ENCODE data around the gene ELMOD3.
"Not testable (repeated sequence)": the region's sequence is repeated elsewhere in the genome, so short reads cannot be mapped to it uniquely, and the experiment has no call there.

Gene ELMOD3

DNA sequence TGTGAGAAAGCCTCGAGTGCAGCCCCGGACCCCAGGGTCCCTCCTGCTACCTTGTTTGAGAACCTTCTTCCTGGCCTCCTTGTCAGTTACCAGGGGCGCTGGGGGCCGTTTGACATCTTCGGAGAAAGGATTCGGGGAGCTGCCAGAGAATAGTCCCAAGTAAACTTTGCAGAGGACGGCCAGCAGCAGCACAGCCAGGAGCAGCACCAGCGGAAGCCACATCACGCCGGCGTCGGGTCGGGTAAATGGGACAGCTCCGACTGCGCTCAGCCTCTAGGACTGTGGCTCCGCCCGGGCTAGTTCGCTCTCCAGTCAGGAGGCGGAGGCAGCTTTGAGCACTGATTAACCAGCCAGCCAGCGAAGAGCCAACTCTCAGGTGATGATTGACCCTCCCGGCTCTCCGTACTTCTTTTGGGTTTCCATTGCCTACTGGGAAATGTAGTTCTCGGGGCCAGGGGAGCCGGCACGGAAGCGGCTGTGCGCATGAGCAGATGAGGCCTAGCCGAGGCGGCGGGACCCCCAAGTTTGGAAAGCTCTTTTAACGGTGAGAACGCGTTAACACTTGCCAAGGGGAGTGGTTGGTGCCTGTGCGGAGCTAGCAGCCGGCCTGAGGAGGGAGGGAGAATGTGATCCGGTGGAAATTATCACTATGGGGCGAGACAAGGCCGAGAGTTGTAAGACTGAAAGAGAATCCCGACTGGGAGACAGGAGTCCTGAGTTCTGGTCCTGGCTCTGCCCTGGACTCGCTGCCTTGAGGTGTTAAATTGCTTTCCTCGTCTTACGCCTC is at the start of gene ELMOD3, which contains the start of gene RETSAT:
Gene ELMOD3 (plus strand): TSS at position 484 of the 787 bp plus-strand sequence. CDS start 2,430 bp downstream, outside the sequence.
Gene RETSAT (minus strand): TSS at position 243 of the 787 bp plus-strand sequence. CDS start 21 bp downstream, at position 222.
- DNase-seq, result peak; percentile 72 to 98 (median 94)

DNA sequence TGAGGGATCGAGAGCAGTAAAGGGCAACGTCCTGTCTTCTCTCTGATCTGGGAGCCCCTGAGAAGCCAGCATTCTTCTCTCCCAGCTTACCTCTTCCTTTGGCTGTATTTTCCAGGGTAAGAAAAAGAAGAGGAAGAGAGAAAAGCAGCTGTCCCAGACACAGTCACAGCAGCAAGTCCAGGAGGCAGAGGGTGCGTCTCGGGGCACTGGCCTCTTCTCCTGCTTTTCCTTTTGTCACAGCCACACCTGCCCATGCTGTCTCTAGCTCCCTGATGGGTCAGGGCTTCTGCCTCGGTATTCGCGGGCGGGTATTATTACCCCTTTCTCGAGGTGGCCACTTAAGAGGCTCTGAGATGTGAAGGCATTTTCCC is 47.1 kb upstream of the ELMOD3 start:
- DNase-seq, result no peak

GRCh38 chr2:85308201-85308600 is 46.4 kb upstream of the ELMOD3 start:
- no peak for DNase-seq

DNA sequence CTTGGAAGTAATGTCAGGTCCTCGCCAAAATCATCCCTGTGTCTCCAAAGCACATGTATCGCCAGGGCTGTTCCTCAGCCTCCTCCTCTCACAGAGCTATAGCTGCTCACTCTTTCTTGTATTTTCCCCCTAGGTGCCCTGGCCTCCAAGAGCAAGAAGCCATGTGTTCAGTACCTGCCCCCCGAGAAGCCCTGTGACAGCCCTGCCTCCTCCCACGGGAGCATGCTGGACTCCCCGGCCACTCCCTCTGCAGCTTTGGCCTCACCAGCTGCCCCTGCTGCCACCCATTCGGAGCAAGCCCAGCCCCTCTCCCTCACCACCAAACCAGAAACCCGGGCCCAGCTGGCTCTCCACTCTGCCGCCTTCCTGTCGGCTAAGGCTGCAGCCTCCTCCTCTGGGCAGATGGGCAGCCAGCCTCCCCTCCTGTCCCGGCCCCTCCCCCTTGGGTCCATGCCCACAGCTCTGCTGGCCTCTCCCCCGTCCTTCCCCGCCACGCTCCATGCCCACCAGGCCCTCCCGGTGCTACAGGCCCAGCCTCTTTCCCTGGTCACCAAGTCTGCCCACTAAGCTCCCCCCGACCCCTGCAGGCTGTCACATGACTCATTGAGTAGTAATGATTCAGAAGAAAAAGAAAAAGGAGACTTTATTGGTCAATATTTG is 45.5 kb upstream of the ELMOD3 start:
- DNase-seq, result peak in 42 of 56 donors; percentile 7 to 71 (median 34)

GRCh38 chr2:85309699-85310321 is 44.8 kb upstream of the ELMOD3 start:
- DNase-seq, result peak in 6 of 56 donors; percentile 6 to 29 (median 12)

- no peak for DNase-seq
These were observed 44.2 kb upstream of the ELMOD3 start for GRCh38 chr2:85310330-85310729.

GRCh38 chr2:85312404-85312803 is 42.2 kb upstream of the ELMOD3 start:
- no peak for DNase-seq

GRCh38 chr2:85314884-85315242 is 39.7 kb upstream of the ELMOD3 start:
- DNase-seq, result no peak

DNA sequence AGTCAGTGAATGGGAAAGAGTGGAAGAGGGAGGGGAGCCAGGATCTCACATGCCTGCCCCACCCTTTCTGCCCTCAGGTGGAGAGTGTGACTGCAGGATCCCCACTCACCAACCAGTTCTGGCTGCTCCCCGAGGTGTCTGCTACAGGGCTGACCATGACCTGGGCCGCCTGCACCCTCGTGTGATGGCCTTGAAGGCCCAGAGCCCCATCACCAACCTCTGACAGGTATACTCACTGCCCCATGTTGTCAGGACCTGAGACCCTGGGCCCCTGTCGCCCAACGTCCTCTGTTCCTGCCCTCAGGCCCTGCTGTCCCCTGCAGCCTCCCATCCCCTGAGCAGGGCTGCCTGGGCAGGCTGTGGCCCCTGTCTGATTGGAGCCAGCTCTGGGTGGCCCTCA is 38.6 kb upstream of the ELMOD3 start:
- DNase-seq, result not testable (repeated sequence)

- DNase-seq, result no peak
These were observed 36.1 kb upstream of the ELMOD3 start for GRCh38 chr2:85318222-85319074.

- no peak for DNase-seq
These were observed 34.8 kb upstream of the ELMOD3 start for GRCh38 chr2:85319796-85320195.

- DNase-seq, result no peak
These were observed 31.1 kb upstream of the ELMOD3 start for GRCh38 chr2:85323351-85323987.

GRCh38 chr2:85323988-85324367 is 30.6 kb upstream of the ELMOD3 start:
- DNase-seq, result not testable (repeated sequence)

DNA sequence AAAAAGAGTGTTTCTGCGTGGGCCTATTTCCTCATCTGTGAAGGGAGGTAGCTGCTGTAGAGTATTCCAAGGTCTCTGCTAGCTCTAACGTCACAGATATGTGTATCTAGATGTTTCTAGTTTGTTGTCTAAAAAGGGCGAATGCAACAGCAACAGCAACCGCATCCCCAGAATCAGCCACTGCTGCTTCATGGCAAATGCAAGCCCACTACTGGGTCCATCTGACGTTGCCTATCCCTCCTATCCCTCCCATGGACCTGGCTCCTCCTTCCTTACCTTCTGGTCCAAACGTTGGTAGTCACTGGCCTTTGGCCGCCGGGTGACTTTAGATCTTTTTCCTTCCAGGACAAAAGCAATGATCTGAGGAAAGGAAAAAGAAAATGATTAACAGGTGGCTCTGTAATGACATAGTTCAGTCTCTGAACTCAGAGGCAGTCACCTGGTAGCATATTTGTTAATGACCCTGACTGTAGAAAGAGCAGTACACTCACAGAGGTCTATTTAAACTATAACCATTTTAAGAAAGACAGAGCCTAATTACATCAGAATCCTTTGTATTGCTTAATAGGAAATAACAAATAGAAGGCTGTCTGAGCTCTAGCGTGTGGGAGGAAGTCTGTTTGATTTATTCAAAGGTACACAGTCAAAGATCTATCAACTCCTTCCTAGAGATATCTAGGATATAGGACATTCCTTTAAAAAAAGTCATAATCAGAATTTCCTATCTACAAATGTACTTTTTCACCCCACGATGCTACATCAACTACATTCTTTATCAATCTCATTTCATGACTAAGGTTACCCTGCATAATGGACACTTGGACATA is 29.7 kb upstream of the ELMOD3 start:
- DNase-seq, result no peak

GRCh38 chr2:85325466-85325811 is 29.1 kb upstream of the ELMOD3 start:
- DNase-seq, result no peak

DNA sequence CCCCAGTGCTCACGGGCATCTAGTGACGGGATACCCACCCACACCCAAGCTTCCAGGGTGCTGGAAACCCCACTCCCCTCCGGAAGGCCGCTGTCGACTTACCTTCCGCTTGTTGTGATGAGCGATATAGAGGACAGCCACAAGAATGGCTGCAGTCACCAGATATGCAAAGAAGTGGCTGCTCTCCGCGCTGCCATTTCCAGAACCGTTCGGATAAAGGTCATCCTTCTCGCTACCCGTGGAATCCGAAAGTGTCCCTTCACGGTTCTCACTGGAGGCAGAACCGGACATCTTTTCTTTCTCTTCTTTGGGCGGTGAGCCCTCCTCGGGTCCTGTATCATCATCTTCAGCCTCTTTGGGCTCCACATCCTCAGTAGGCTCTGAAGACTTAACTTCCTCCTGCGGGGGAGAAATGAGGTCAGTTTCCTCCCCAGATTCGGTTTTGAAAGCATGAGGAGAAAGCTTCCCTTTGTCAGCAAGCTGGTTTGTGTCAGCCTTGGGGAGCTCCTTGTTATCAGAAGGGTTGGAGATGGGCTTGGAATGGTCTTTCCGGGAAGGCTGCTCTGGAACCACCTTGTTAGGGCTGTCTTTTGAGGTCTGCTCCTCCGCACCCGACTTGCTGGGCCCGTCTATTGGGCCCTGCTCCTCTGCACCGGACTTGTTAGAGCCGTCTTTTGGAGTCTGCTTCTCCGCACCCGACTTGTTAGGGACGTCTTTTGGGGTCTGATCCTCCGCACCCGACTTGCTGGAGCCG is 28.0 kb upstream of the ELMOD3 start:
- DNase-seq, result peak in 2 of 56 donors; percentile 16 to 32

GRCh38 chr2:85327160-85327821 is 27.3 kb upstream of the ELMOD3 start:
- DNase-seq, result peak in 23 of 56 donors; percentile 32 to 79 (median 54)

- DNase-seq, result peak in 55 of 56 donors; percentile 57 to 96 (median 89)
These were observed 26.5 kb upstream of the ELMOD3 start, which contains the start of gene TGOLN2 for GRCh38 chr2:85327822-85328617. Gene TGOLN2, minus strand, starts transcription at chr2:85327989. Its CDS starts 27 bp downstream, at chr2:85327962.

All from nucleus accumbens (tissue), 56 donors.